ENCODE measurements around the gene CD96.
A peak's percentile ranks its signal among the peaks of the same experiment; 100 is the strongest.
"Not testable (repeated sequence)": the region's sequence is repeated elsewhere in the genome, so short reads cannot be mapped to it uniquely, and the experiment has no call there.

The CD96 gene

GRCh38 chr3:111548756-111549155 is 6.8 kb downstream of the CD96 start:
- DNase-seq (ENCODE audit: low spot score), result no peak

DNA sequence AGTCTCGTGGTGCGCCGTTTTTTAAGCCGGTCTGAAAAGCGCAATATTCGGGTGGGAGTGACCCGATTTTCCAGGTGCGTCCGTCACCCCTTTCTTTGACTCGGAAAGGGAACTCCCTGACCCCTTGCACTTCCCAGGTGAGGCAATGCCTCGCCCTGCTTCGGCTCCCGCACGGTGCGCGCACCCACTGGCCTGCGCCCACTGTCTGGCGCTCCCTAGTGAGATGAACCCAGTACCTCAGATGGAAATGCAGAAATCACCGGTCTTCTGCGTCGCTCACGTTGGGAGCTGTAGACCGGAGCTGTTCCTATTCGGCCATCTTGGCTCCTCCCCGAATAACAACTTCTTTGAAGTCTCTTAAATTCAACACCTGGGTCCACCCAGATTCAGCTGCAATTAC is 19.9 kb downstream of the CD96 start:
- DNase-seq (ENCODE audit: low spot score), result not testable (repeated sequence)

- no peak for DNase-seq (ENCODE audit: low spot score)
Observed at GRCh38 chr3:111566844-111567243, 24.8 kb downstream of the CD96 start.

DNA sequence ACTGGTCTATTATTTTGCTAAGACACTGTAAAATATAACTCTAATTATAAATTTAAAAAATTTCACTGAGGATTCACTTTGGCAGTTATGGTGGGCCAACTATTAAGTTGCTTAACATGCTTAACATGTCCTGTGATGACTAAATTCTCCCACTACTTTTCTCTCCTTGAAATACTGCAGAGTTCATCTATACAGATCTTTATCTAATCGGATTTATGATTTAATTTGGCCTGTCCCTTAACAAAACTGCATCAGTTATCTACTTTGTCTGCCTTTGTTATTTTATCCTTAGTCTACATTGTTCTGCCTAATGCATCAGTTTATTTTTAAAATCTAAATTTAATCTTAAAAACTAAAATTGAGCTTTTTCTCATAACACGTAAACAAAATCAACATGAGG is 26.4 kb downstream of the CD96 start:
- no peak for DNase-seq (ENCODE audit: low spot score)

DNA sequence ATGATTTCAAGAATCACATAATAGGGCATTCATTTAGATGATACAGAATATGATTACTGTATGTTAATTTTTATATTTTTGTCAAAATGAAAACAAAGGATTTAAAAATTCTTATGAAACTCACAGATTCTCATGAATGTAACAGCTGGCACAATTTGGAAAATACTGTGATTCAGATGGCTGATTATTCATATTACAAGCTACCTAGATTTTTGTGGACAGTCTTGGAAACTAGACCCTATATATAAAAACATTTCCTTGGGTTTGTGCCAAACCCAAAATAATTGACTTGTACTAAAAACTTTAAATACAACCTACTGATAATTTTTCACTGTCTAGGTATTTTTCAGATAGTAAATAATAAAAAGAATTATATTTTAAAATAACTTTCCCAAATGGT is 26.9 kb downstream of the CD96 start:
- DNase-seq (ENCODE audit: low spot score), result no peak

- DNase-seq (ENCODE audit: low spot score), result no peak
Observed at GRCh38 chr3:111570404-111571030, 28.5 kb downstream of the CD96 start.

- DNase-seq (ENCODE audit: low spot score), result no peak
Observed at GRCh38 chr3:111571282-111571681, 29.3 kb downstream of the CD96 start.

DNA sequence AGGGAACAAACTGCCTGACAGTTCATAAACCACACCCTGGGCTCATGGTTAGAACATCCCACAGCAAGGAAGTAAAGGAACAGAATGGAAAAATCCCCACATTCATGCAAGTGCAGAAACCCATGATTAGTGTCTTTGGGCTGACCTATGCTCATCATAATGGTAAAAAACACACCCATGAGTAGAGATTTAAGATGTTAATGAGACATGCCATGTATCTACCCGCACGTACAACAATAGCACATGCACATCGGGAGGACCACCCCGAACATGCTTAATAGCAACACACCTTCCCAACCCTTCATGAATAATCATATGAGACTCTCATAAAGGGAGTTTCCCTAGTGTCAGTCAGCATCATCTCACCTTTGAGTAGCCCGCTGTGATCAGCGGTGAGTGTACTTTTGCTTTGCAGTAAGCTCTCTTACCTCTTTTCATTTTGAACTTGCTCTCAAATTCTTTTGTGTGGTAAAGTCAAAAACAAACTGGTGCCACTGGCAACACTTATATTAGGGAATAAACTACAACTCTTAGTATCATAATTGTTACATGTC is 30.0 kb downstream of the CD96 start:
- DNase-seq (ENCODE audit: low spot score), result no peak

DNA sequence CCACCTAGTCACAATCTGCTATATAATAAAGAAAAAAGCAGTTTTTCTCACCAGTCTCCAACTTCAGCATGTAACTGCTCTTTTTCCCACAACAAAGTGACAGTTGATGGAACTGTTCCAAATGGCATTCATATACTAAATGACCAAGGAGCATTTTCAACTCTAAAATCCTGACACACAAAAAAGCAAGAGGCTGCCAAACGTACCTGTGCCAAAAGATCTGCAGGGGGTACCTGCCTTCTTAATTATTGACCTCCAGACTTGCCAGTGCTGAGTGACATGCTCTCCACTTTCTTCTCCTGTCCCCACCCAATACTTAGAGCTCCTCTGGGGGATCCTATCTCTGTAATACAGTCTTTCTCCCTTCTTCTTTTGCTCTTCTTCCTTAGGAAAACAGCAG is 35.1 kb downstream of the CD96 start:
- no peak for DNase-seq (ENCODE audit: low spot score)

GRCh38 chr3:111577798-111578685 is 36.0 kb downstream of the CD96 start:
- peak; percentile 70 for DNase-seq (ENCODE audit: low spot score)

DNA sequence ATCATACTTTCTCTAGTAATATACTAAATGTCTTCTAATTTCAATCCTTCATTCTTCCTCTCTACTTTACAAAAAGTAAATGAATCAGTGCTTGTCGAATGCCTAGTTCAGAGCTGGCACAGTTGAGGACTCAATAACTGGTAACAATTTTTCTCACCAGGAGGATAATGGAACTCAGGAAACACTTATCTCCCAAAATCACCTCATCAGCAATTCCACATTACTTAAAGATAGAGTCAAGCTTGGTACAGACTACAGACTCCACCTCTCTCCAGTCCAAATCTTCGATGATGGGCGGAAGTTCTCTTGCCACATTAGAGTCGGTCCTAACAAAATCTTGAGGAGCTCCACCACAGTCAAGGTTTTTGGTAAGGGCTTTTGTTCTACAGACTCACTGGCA is 36.9 kb downstream of the CD96 start:
- no peak for DNase-seq (ENCODE audit: low spot score)

DNA sequence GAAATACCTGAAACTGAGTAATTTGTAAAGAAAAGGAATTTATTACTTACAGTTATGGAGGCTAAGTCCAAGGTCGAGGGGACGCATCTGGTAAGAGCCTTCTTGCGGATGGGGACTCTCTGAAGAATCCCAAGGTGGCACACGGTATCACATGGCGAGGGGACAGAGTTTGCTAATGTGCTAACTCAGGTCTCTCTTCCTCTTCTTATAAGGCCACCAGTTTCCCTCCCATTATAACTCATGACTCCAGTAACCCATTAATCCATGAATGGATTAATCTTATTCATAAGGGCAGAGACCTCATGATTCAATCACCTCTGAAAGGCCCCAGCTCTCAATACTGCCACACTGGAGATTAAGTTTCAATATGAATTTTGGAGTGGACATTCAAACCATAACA is 37.5 kb downstream of the CD96 start:
- DNase-seq (ENCODE audit: low spot score), result no peak

DNA sequence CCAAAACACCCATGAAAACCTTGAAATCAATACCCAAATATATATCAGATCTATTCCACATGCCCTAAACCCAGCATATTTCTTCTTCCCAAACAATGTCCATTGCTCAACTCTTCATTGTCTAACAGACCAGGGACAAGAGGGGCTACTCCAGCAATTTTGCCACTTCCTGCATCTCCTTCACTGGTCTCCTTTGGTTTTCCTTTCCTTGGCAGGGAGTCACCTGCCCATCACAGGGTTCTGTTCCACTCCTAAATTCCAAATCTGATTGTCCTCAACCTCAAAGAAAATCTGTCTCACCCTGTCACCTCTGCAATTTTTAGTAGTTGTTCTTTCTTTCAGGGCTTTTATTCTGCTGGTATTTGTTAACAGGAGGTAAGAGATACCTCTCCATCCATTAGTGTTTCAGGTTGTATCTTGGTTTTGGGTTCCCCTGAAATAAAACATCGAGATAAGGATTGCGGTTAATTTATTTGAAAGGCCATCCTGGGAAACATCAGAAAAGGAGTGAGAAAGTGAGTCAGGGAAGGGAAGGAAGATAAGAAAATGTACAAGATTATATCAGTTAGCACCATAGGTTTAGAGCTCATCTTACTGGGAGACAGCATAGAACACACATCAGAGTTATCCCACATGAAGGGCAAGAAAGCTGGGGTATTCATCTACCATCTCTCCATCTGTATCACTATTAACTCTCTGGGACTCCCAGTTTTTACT is 39.6 kb downstream of the CD96 start:
- no peak for DNase-seq (ENCODE audit: low spot score)

DNA sequence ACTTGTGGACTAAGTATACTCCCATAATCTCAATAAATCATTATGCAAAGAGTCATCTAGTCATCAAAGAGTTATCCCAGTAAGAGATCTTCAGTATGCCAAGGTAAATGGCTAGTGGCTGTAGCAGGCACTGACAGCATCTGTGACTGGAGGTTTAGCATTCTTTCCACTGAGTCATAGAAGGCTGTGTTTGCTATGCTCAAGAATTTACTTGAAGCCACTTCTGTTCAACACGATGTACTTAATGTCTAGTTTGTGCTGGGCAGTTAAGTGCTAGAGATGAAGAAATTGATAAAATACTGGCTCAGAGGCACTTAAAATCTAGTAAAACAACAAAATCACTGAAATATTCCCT is 40.1 kb downstream of the CD96 start:
- DNase-seq (ENCODE audit: low spot score), result no peak

GRCh38 chr3:111584744-111585143 is 42.7 kb downstream of the CD96 start:
- DNase-seq (ENCODE audit: low spot score), result no peak

DNA sequence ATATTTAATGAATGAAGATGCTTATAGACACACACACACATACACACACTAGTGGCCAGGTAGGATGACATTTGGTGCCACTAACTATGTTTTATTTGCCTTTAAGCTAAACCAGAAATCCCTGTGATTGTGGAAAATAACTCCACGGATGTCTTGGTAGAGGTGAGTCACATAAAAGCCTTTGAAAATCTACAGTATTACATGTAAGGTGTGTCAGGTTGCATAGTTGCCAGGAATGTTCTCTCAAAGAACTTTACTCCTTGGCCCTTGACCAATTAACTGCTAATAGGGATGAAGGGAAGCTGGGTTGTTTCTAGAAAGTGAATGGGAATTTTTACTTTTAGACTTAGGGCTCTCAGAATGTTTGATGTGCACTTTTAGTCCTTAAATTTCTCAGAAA is 43.2 kb downstream of the CD96 start:
- DNase-seq (ENCODE audit: low spot score), result no peak

- DNase-seq (ENCODE audit: low spot score), result no peak
Observed at GRCh38 chr3:111588527-111588926, 46.5 kb downstream of the CD96 start.

- DNase-seq (ENCODE audit: low spot score), result no peak
Observed at GRCh38 chr3:111589303-111590142, 47.5 kb downstream of the CD96 start.

GRCh38 chr3:111590143-111590491 is 48.1 kb downstream of the CD96 start:
- DNase-seq (ENCODE audit: low spot score), result no peak

DNA sequence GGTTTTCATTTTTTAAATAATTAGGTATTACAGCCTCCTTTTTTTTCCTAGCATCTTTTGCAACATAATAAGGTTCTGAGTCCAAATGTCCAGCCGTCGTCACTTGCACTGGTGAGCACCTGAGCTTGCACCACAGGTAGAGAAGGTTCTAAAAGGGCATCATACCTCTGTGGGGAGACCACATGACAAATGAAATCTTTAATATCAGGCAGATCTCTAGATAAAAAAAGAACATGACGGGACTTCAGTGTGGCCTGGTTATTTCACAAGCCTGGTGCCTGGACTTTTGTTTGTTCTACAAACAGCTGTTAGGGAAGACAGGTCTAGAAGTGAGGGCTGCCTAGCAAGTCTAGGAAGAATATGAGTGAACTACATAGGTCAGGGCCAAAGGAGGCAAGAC is 49.6 kb downstream of the CD96 start:
- no peak for DNase-seq (ENCODE audit: low spot score)

DNA sequence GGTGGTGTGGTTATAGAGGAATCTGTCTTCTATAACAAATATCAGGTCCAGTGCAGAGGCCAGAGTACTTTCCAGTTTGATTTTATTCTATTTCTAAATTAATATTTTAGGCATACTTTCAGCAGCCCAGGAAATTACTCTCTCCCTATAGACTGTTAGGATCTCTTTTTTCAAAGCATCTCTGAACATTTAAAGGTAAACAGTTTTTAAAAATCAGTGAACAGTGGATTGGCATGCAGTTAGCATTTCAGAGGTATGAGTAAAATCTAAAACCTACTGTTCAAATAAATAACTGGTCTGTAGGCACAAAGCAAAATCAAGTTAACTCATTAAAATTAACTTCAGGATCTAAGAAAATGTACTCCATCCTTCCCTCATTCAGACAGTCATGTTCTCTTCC is 50.1 kb downstream of the CD96 start:
- no peak for DNase-seq (ENCODE audit: low spot score)

DNA sequence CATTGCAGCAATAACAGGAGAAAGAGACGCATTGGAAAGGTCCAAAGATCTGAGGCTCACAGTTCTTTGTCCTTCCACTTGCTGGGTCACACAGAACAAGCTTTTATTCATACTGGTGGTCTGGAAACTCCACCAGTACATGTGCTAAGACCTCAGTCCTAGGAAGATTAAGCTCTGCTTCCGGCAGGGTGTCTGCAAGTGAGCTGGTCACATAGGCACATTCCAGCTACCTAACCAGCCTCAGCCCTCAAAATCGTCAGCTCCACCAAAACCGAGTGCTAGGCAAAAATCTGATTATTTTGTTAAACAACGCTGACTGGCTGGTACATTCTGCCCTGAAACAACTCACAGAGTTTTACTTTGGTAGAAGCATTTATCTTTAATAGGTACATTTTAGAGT is 50.9 kb downstream of the CD96 start:
- peak; percentile 56 for DNase-seq (ENCODE audit: low spot score)
